Measurements from ENCODE around the gene SV2B.

DNA sequence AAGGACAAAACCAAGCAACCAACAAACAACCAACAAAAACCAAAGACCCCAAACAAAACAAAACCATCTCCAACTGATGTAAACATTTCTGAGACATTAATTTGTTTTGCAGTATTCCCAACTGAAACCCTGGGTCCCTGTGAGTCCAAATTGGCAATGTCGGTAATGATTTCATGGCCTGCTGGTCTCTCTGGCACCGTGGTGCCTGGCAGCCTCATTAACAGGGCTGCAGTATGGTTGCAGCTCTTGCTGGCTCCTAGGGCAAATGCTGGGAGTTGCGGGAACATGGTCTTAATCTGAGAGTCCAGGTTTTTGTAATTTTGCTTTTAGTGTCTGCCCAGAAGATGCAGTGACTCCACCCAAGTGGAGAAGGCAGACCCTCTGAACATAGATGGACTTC is 128.3 kb downstream of the SV2B start:
- no peak for TF ChIP-seq POLR2A (IDR thresholded peaks at IDR 0.05)
- TF ChIP-seq, protein P1, sequence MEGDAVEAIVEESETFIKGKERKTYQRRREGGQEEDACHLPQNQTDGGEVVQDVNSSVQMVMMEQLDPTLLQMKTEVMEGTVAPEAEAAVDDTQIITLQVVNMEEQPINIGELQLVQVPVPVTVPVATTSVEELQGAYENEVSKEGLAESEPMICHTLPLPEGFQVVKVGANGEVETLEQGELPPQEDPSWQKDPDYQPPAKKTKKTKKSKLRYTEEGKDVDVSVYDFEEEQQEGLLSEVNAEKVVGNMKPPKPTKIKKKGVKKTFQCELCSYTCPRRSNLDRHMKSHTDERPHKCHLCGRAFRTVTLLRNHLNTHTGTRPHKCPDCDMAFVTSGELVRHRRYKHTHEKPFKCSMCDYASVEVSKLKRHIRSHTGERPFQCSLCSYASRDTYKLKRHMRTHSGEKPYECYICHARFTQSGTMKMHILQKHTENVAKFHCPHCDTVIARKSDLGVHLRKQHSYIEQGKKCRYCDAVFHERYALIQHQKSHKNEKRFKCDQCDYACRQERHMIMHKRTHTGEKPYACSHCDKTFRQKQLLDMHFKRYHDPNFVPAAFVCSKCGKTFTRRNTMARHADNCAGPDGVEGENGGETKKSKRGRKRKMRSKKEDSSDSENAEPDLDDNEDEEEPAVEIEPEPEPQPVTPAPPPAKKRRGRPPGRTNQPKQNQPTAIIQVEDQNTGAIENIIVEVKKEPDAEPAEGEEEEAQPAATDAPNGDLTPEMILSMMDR (IDR thresholded peaks at IDR 0.05), result no peak
- no peak for TF ChIP-seq POLR2AphosphoS5 (IDR thresholded peaks at IDR 0.05)

Data from breast epithelium (tissue), 3 donors.